SK-N-SH (cell line): ENCODE results near the gene HMGCL. TPM values are rescaled to one million over a fixed set of nuclear protein-coding genes. Genes with fewer than 3 reads are reported as not detected.

Experiments used
- CTCF ChIA-PET: fragments of 300-600, 350-600 bp; formaldehyde crosslinking; extraction: SDS; loops from one replicate; lab custom pipeline; 2021; lab: Yijun Ruan, JAX
- POLR2A ChIA-PET: fragments of 350-600 bp; sonication (Branson Sonifier 250); formaldehyde crosslinking; extraction: SDS; loops from one replicate; lab custom pipeline; 2020; ENCODE audit warnings: antibody characterized with exemption, inconsistent platforms; lab: Yijun Ruan, JAX
- DNase-seq: peaks from one replicate; pipeline ENCODE4 v3.0.0; 2012
- H2AFZ ChIP-seq: fragments of 200-600 bp; sonication (generic); 2 replicates; pipeline ENCODE4 v1.8.1; 2016; ENCODE audit warnings: antibody characterized with exemption, mild to moderate bottlenecking, low read depth
- H3F3A ChIP-seq: fragments of 200-600 bp; sonication (generic); replicated peaks from 2 replicates; pipeline ENCODE3; 2016; ENCODE audit warnings: antibody characterized with exemption, mild to moderate bottlenecking; ENCODE audit not compliant: insufficient read depth
- H3K27ac ChIP-seq, 2 experiments: fragments of 200-500 bp in 1 of 2; fragments of 200-600 bp in 1 of 2; sonication (Bioruptor generic) in 1 of 2; sonication (generic), shearing (Covaris generic) in 1 of 2; 2 replicates each; pipeline versions ENCODE4 v1.5.1 to v1.6.1; 2014 to 2016; ENCODE audit warnings: low read depth in 2 of 2, inconsistent platforms in 1 of 2, low read length in 1 of 2, mild to moderate bottlenecking in 1 of 2, mixed read lengths in 1 of 2
- H3K27me3 ChIP-seq: fragments of 200-600 bp; sonication (generic), shearing (Covaris generic); 2 replicates; pipeline ENCODE4 v1.6.1; 2016; ENCODE audit warnings: mixed run types; ENCODE audit not compliant: insufficient read depth
- H3K36me3 ChIP-seq, 2 experiments: fragments of 200-500 bp in 1 of 2; fragments of 200-600 bp in 1 of 2; sonication (Bioruptor generic) in 1 of 2; sonication (generic) in 1 of 2; replicated peaks in 1 of 2; 2 replicates each; pipeline versions ENCODE3 to v1.5.1; 2014 to 2016; ENCODE audit warnings: low read length in 1 of 2, mild to moderate bottlenecking in 1 of 2; ENCODE audit not compliant: insufficient read depth in 2 of 2, control insufficient read depth in 1 of 2
- H3K4me1 ChIP-seq, 2 experiments: fragments of 200-500 bp in 1 of 2; fragments of 200-600 bp in 1 of 2; sonication (Bioruptor generic) in 1 of 2; sonication (generic), shearing (Covaris generic) in 1 of 2; 2 replicates each; pipeline versions ENCODE4 v1.5.1 to v1.6.1; 2014 to 2016; ENCODE audit warnings: low read depth in 1 of 2, low read length in 1 of 2, mixed run types in 1 of 2; ENCODE audit not compliant: insufficient read depth in 2 of 2, control insufficient read depth in 1 of 2
- H3K4me2 ChIP-seq: fragments of 200-600 bp; sonication (generic), shearing (Covaris generic); 2 replicates; pipeline ENCODE4 v1.6.1; 2017; ENCODE audit warnings: mixed run types
- H3K4me3 ChIP-seq, 2 experiments: fragments of 200-500 bp in 1 of 2; fragments of 200-600 bp in 1 of 2; sonication (Bioruptor generic) in 1 of 2; sonication (generic), shearing (Covaris generic) in 1 of 2; 2 replicates each; pipeline versions ENCODE4 v1.5.1 to v1.8.1; 2014 to 2016; ENCODE audit warnings: low read depth in 2 of 2, inconsistent platforms in 1 of 2, low read length in 1 of 2, mild to moderate bottlenecking in 1 of 2, mixed read lengths in 1 of 2, moderate library complexity in 1 of 2
- H3K79me2 ChIP-seq: fragments of 200-600 bp; sonication (generic); 2 replicates; pipeline ENCODE4 v1.8.1; 2017; ENCODE audit warnings: mild to moderate bottlenecking; ENCODE audit not compliant: insufficient read depth
- H3K9ac ChIP-seq: fragments of 200-600 bp; sonication (generic); 2 replicates; pipeline ENCODE4 v1.6.1; 2017; ENCODE audit warnings: mixed run types
- H3K9me2 ChIP-seq: fragments of 200-600 bp; sonication (generic); 2 replicates; pipeline ENCODE4 v1.6.1; 2017; ENCODE audit warnings: mixed run types
- H3K9me3 ChIP-seq: fragments of 200-600 bp; sonication (generic); 2 replicates; pipeline ENCODE4 v1.6.1; 2017; ENCODE audit warnings: mixed run types, mild to moderate bottlenecking, moderate library complexity
- H4K20me1 ChIP-seq: fragments of 200-600 bp; sonication (generic); 2 replicates; pipeline ENCODE4 v1.6.1; 2017; ENCODE audit warnings: mild to moderate bottlenecking, mixed run types; ENCODE audit not compliant: insufficient read depth
- CHD2 ChIP-seq: fragments of 150-350 bp; IDR thresholded peaks from 2 replicates; pipeline ENCODE4 v1.6.1; 2018; ENCODE audit warnings: low read length; ENCODE audit not compliant: partially characterized antibody
- CTCF ChIP-seq: fragments of 200-600 bp; sonication (generic); IDR thresholded peaks from 2 replicates; pipeline ENCODE4 v1.6.1; 2017; ENCODE audit warnings: antibody characterized with exemption, mild to moderate bottlenecking, moderate library complexity
- EZH2phosphoT487 ChIP-seq: fragments of 200-600 bp; sonication (generic); IDR thresholded peaks from 2 replicates; pipeline ENCODE4 v1.6.1; 2017; ENCODE audit warnings: low read depth, mixed run types, mild to moderate bottlenecking, antibody characterized with exemption, moderate library complexity, borderline replicate concordance
- FOSL2 ChIP-seq: IDR thresholded peaks from 2 replicates; pipeline ENCODE4 v1.4.0; 2012; ENCODE audit warnings: low read depth, mild to moderate bottlenecking, moderate library complexity, borderline replicate concordance
- FOXJ3 ChIP-seq: sonication (generic); formaldehyde crosslinking; IDR thresholded peaks from 2 replicates; pipeline ENCODE4 v1.5.1; 2020; ENCODE audit warnings: mild to moderate bottlenecking, missing genetic modification reagents
- GATA2 ChIP-seq: sonication (generic); formaldehyde crosslinking; IDR thresholded peaks from 2 replicates; pipeline ENCODE4 v1.5.0; 2020; ENCODE audit warnings: mild to moderate bottlenecking, missing genetic modification reagents
- JUND ChIP-seq: IDR thresholded peaks from 2 replicates; pipeline ENCODE4 v1.4.0; 2012
- NFIC ChIP-seq: IDR thresholded peaks from 2 replicates; pipeline ENCODE4 v1.4.0; 2012; ENCODE audit warnings: borderline replicate concordance
- NRF1 ChIP-seq: IDR thresholded peaks from 2 replicates; pipeline ENCODE4 v1.6.1; 2012; ENCODE audit warnings: low read depth, mild to moderate bottlenecking, low read length
- POLR2AphosphoS5 ChIP-seq: IDR thresholded peaks from 2 replicates; pipeline ENCODE4 v1.6.1; 2012; ENCODE audit warnings: low read depth, low read length
- RAD21 ChIP-seq: IDR thresholded peaks from 2 replicates; pipeline ENCODE4 v1.6.1; 2012; ENCODE audit warnings: mild to moderate bottlenecking, low read length
- RFX5 ChIP-seq: IDR thresholded peaks from 2 replicates; pipeline ENCODE4 v1.6.1; 2012; ENCODE audit warnings: mild to moderate bottlenecking, improper control_type of control experiment, low read length
- TCF12 ChIP-seq: IDR thresholded peaks from 2 replicates; pipeline ENCODE4 v1.4.0; 2012
- WGBS: methylation state at CpG from one replicate; pipeline ENCODE4 v1.1.6; 2017; ENCODE audit warnings: low lambda C conversion rate; 5-methylcytosine and 5-hydroxymethylcytosine counted together
- polyA plus RNA-seq, 3 experiments: library from polyadenylated mRNA; depleted of rRNA; stranded (reverse); fragments of >200 nt; gene quantifications; 2 replicates each; pipeline ENCODE4 v1.2.3, GENCODE V29; 2012
- TF ChIP-seq, protein P1 (sequence below): fragments of 150-350 bp; IDR thresholded peaks from 2 replicates; pipeline ENCODE4 v1.6.1; 2017; ENCODE audit warnings: antibody characterized with exemption, low read length, low read depth, borderline replicate concordance
- TF ChIP-seq, protein P2 (sequence below): IDR thresholded peaks from 2 replicates; pipeline ENCODE4 v1.4.0; 2012; ENCODE audit warnings: low read depth, borderline replicate concordance
- TF ChIP-seq, protein P3 (sequence below): IDR thresholded peaks from 2 replicates; pipeline ENCODE4; 2012
- TF ChIP-seq, protein P4 (sequence below): IDR thresholded peaks from 2 replicates; pipeline ENCODE4 v1.6.1; 2012; ENCODE audit warnings: mild to moderate bottlenecking, low read depth, low read length, moderate library complexity
- TF ChIP-seq, protein P5 (sequence below): IDR thresholded peaks from 2 replicates; pipeline ENCODE4 v1.4.0; 2012; ENCODE audit warnings: low read depth

Gene HMGCL
- polyA plus RNA-seq, 1 of the 3 experiments (the other 2 are of a cell fraction) = 28.2 TPM

GRCh38 chr1:23825076-23825761 is at the start of gene HMGCL (continued):
- TF ChIP-seq, protein P1, sequence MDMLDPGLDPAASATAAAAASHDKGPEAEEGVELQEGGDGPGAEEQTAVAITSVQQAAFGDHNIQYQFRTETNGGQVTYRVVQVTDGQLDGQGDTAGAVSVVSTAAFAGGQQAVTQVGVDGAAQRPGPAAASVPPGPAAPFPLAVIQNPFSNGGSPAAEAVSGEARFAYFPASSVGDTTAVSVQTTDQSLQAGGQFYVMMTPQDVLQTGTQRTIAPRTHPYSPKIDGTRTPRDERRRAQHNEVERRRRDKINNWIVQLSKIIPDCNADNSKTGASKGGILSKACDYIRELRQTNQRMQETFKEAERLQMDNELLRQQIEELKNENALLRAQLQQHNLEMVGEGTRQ = no peak; the same call in none of the 2 replicates
- TF ChIP-seq FOSL2 (no peak), NFIC (no peak), NRF1 (no peak), CTCF (no peak), FOXJ3 (CRISPR knock-in tag) (no peak), GATA2 (CRISPR knock-in tag) (no peak)
- TF ChIP-seq, protein P2, sequence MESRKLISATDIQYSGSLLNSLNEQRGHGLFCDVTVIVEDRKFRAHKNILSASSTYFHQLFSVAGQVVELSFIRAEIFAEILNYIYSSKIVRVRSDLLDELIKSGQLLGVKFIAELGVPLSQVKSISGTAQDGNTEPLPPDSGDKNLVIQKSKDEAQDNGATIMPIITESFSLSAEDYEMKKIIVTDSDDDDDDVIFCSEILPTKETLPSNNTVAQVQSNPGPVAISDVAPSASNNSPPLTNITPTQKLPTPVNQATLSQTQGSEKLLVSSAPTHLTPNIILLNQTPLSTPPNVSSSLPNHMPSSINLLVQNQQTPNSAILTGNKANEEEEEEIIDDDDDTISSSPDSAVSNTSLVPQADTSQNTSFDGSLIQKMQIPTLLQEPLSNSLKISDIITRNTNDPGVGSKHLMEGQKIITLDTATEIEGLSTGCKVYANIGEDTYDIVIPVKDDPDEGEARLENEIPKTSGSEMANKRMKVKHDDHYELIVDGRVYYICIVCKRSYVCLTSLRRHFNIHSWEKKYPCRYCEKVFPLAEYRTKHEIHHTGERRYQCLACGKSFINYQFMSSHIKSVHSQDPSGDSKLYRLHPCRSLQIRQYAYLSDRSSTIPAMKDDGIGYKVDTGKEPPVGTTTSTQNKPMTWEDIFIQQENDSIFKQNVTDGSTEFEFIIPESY = peak; percentile 51; the same call in 1 of the 2 replicates

DNA sequence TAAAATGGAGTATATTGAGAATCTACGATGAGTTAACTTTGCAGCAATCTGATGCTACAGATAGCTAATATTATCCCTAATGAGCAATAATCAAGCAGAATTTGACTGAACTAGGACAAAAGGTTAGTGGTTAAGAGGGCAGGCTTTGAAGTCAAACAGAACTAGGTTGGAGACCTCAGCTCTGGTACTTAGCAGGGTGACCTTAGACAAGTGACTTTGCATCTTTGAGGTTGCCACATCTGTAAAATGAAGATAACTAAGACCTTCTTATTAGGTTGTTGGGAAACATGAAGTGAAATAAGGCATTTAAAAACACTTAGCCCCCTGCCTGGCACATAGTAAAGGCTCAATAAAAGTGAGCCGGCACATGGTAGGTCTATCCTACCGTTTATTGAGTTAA is 47.2 kb upstream of the HMGCL start:
- Histone ChIP-seq H3K79me2 (no peaks in the 10 kb centered on the region), H3K9me3 (no peaks in the 10 kb centered on the region), H3K9ac (no peak overlapping the region), H3F3A (no peaks in the 10 kb centered on the region), H3K4me1 (peaks cover 0 to 3% of the 10 kb centered on the region in 2 experiments; a peak in 1 of 4 replicates), H4K20me1 (no peaks in the 10 kb centered on the region), H3K4me2 (no peak overlapping the region), H3K9me2 (no peaks in the 10 kb centered on the region), H3K36me3 (no peaks in the 10 kb centered on the region), H2AFZ (no peak overlapping the region), H3K27me3 (no peaks in the 10 kb centered on the region; the same call in 1 of the 2 replicates), H3K27ac (no peak overlapping the region), H3K4me3 (no peak overlapping the region)
- no peak for DNase-seq
- 53% methylated on average over 3 of the region's 3 CpGs for WGBS
- ChIA-PET POLR2A (no interaction called here), CTCF (interaction anchor here (1.4 kb wide), 1 partner anchor 44 kb away, joined by 7 read pairs; no protein-coding TSS in a partner anchor)
- TF ChIP-seq RFX5 (no peak), TCF12 (no peak), JUND (no peak), CTCF (no peak), RAD21 (no peak), POLR2AphosphoS5 (no peak), EZH2phosphoT487 (no peak), CHD2 (no peak)
- TF ChIP-seq, protein P3, sequence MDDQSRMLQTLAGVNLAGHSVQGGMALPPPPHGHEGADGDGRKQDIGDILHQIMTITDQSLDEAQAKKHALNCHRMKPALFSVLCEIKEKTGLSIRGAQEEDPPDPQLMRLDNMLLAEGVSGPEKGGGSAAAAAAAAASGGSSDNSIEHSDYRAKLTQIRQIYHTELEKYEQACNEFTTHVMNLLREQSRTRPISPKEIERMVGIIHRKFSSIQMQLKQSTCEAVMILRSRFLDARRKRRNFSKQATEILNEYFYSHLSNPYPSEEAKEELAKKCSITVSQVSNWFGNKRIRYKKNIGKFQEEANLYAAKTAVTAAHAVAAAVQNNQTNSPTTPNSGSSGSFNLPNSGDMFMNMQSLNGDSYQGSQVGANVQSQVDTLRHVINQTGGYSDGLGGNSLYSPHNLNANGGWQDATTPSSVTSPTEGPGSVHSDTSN = no peak
- TF ChIP-seq, protein P4, sequence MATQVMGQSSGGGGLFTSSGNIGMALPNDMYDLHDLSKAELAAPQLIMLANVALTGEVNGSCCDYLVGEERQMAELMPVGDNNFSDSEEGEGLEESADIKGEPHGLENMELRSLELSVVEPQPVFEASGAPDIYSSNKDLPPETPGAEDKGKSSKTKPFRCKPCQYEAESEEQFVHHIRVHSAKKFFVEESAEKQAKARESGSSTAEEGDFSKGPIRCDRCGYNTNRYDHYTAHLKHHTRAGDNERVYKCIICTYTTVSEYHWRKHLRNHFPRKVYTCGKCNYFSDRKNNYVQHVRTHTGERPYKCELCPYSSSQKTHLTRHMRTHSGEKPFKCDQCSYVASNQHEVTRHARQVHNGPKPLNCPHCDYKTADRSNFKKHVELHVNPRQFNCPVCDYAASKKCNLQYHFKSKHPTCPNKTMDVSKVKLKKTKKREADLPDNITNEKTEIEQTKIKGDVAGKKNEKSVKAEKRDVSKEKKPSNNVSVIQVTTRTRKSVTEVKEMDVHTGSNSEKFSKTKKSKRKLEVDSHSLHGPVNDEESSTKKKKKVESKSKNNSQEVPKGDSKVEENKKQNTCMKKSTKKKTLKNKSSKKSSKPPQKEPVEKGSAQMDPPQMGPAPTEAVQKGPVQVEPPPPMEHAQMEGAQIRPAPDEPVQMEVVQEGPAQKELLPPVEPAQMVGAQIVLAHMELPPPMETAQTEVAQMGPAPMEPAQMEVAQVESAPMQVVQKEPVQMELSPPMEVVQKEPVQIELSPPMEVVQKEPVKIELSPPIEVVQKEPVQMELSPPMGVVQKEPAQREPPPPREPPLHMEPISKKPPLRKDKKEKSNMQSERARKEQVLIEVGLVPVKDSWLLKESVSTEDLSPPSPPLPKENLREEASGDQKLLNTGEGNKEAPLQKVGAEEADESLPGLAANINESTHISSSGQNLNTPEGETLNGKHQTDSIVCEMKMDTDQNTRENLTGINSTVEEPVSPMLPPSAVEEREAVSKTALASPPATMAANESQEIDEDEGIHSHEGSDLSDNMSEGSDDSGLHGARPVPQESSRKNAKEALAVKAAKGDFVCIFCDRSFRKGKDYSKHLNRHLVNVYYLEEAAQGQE = no peak
- TF ChIP-seq, protein P5, sequence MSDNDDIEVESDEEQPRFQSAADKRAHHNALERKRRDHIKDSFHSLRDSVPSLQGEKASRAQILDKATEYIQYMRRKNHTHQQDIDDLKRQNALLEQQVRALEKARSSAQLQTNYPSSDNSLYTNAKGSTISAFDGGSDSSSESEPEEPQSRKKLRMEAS = no peak
